HepG2 (cell line): Measurements from ENCODE around the gene GRIFIN. TPM values are rescaled to one million over a fixed set of nuclear protein-coding genes. Genes with fewer than 3 reads are reported as not detected.

Experiments
- GATAD2A ChIP-seq: IDR thresholded peaks from 2 replicates; pipeline ENCODE4 v1.6.1; 2016
- HNRNPH1 ChIP-seq: fragments of 200-400 bp; formaldehyde crosslinking; optimal IDR thresholded peaks from 2 replicates; pipeline ENCODE3; 2017; ENCODE audit warnings: mild to moderate bottlenecking, low read depth, low read length
- ISL2 ChIP-seq: sonication (generic); formaldehyde crosslinking; IDR thresholded peaks from 2 replicates; pipeline ENCODE4 v1.5.0; 2020; ENCODE audit warnings: missing genetic modification reagents
- NCOA2 ChIP-seq: sonication (generic); formaldehyde crosslinking; IDR thresholded peaks from 2 replicates; pipeline ENCODE4 v1.8.0; 2022; ENCODE audit warnings: inconsistent platforms
- SIN3B ChIP-seq: fragments of 150-350 bp; IDR thresholded peaks from 2 replicates; pipeline ENCODE4 v1.6.1; 2014; ENCODE audit warnings: low read length
- SRSF4 ChIP-seq: fragments of 200-400 bp; formaldehyde crosslinking; IDR thresholded peaks from one replicate; pipeline ENCODE4 v1.6.1; 2018; ENCODE audit warnings: mild to moderate bottlenecking, low read depth, low read length, moderate library complexity; ENCODE audit not compliant: poor library complexity, severe bottlenecking
- ZNF121 ChIP-seq: sonication (generic); formaldehyde crosslinking; IDR thresholded peaks from 2 replicates; pipeline ENCODE4 v1.5.0; 2020; ENCODE audit warnings: mild to moderate bottlenecking, missing genetic modification reagents
- ZNF136 ChIP-seq: sonication (generic); formaldehyde crosslinking; IDR thresholded peaks from 2 replicates; pipeline ENCODE4 v1.8.1; 2022; ENCODE audit warnings: low read depth, mild to moderate bottlenecking, moderate library complexity, missing genetic modification reagents
- ZNF367 ChIP-seq: sonication (generic); formaldehyde crosslinking; IDR thresholded peaks from 2 replicates; pipeline ENCODE4 v1.4.0; 2020; ENCODE audit warnings: missing genetic modification reagents, borderline replicate concordance
- ZNF382 ChIP-seq: sonication (generic); formaldehyde crosslinking; IDR thresholded peaks from 2 replicates; pipeline ENCODE4 v1.5.0; 2020; ENCODE audit warnings: missing genetic modification reagents, mild to moderate bottlenecking, borderline replicate concordance
- ZNF407 ChIP-seq: sonication (generic); formaldehyde crosslinking; IDR thresholded peaks from one replicate; pipeline ENCODE4 v1.5.1; 2020; ENCODE audit warnings: mild to moderate bottlenecking, missing genetic modification reagents; ENCODE audit errors: not compliant biosample characterization
- ZNF44 ChIP-seq: sonication (generic); formaldehyde crosslinking; IDR thresholded peaks from 2 replicates; pipeline ENCODE4 v1.5.1; 2020; ENCODE audit warnings: mild to moderate bottlenecking, missing genetic modification reagents
- ZNF557 ChIP-seq: sonication (generic); formaldehyde crosslinking; IDR thresholded peaks from 2 replicates; pipeline ENCODE4 v1.4.0; 2020; ENCODE audit warnings: missing genetic modification reagents
- ZNF574 ChIP-seq: sonication (generic); formaldehyde crosslinking; IDR thresholded peaks from 2 replicates; pipeline ENCODE4 v1.4.0; 2020; ENCODE audit warnings: missing genetic modification reagents
- ZNF773 ChIP-seq: sonication (generic); formaldehyde crosslinking; IDR thresholded peaks from 2 replicates; pipeline ENCODE4 v1.4.0; 2020; ENCODE audit warnings: missing genetic modification reagents, borderline replicate concordance
- ZNF781 ChIP-seq: sonication (generic); formaldehyde crosslinking; IDR thresholded peaks from 2 replicates; pipeline ENCODE4 v1.5.1; 2020; ENCODE audit warnings: borderline replicate concordance, mild to moderate bottlenecking, missing genetic modification reagents; ENCODE audit errors: not compliant biosample characterization
- ZSCAN9 ChIP-seq: IDR thresholded peaks from 2 replicates; pipeline ENCODE4 v1.6.1; 2016; ENCODE audit warnings: borderline replicate concordance
- polyA plus RNA-seq, 8 experiments: library from polyadenylated mRNA; depleted of rRNA in 3 of 8; stranded (reverse) in 7 of 8; unstranded in 1 of 8; fragments of >200 nt; fragmentation: Illumina TruSeq in 4 of 8; extraction: Trizol in 4 of 8; gene quantifications; 2 replicates each; pipeline versions ENCODE4 v1.2.1 to v1.2.3, GENCODE V29; 2011 to 2016; ENCODE audit warnings: low read depth in 4 of 8, missing spikeins in 1 of 8, mixed read lengths in 1 of 8; ENCODE audit not compliant: insufficient read depth in 1 of 8
- total RNA-seq, 5 experiments: library from RNA; depleted of rRNA; stranded (reverse); fragments of >200 nt; fragmentation: Illumina TruSeq; extraction: Trizol; gene quantifications; 2 replicates each; pipeline ENCODE4 v1.2.3, GENCODE V29; 2016; ENCODE audit warnings: low read depth in 1 of 5

GRIFIN gene
- total and polyA plus RNA-seq, 2 of the 13 experiments (the other 11 are each of a cell fraction or from before 2014, with no cell fraction given), result not detected

- TF ChIP-seq ZNF574 (CRISPR knock-in tag) (peak; percentile 64; the same call in 1 of the 2 replicates), HNRNPH1 (no peak), SIN3B (no peak), ZNF136 (no peak), ZNF773 (no peak), ZNF382 (CRISPR knock-in tag) (no peak), ZSCAN9 (CRISPR knock-in tag) (no peak), ZNF557 (CRISPR knock-in tag) (no peak), ISL2 (CRISPR knock-in tag) (peak; percentile 45; the same call in 1 of the 2 replicates), ZNF121 (CRISPR knock-in tag) (no peak), ZNF781 (CRISPR knock-in tag) (no peak), ZNF407 (CRISPR knock-in tag) (no peak), GATAD2A (CRISPR knock-in tag) (peak; percentile 45), ZNF367 (no peak), ZNF44 (no peak), SRSF4 (no peak), NCOA2 (CRISPR knock-in tag) (peak; percentile 73)
Observed at GRCh38 chr7:2510909-2511768, 34.9 kb upstream of the GRIFIN start (continued).
